Esophagus squamous epithelium (tissue), 4 donors: Measurements from ENCODE around the gene SIRT5.

ENCODE experiments used
- POLR2A ChIP-seq, 4 donors: fragments of 450-650 bp; IDR thresholded peaks; one replicate each; pipeline ENCODE4 v1.6.1; 2017; ENCODE audit warnings: antibody characterized with exemption in 4 of 4, mild to moderate bottlenecking in 4 of 4, moderate library complexity in 3 of 4
- TF ChIP-seq, protein P1 (sequence below), 6 experiments: fragments of 450-650 bp in 4 of 6; fragments of 200-600 bp in 2 of 6; sonication (generic) in 2 of 6; IDR thresholded peaks; one replicate each; pipeline ENCODE4 v1.5.1; 2016 to 2019; ENCODE audit warnings: antibody characterized with exemption in 6 of 6, mild to moderate bottlenecking in 4 of 6, moderate library complexity in 4 of 6

- TF ChIP-seq, protein P1, sequence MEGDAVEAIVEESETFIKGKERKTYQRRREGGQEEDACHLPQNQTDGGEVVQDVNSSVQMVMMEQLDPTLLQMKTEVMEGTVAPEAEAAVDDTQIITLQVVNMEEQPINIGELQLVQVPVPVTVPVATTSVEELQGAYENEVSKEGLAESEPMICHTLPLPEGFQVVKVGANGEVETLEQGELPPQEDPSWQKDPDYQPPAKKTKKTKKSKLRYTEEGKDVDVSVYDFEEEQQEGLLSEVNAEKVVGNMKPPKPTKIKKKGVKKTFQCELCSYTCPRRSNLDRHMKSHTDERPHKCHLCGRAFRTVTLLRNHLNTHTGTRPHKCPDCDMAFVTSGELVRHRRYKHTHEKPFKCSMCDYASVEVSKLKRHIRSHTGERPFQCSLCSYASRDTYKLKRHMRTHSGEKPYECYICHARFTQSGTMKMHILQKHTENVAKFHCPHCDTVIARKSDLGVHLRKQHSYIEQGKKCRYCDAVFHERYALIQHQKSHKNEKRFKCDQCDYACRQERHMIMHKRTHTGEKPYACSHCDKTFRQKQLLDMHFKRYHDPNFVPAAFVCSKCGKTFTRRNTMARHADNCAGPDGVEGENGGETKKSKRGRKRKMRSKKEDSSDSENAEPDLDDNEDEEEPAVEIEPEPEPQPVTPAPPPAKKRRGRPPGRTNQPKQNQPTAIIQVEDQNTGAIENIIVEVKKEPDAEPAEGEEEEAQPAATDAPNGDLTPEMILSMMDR (IDR thresholded peaks at IDR 0.05): no peak
- no peak for TF ChIP-seq POLR2A (IDR thresholded peaks at IDR 0.05)
These were observed 81.3 kb downstream of the SIRT5 start for GRCh38 chr6:13655700-13656099.
